HEK293T (cell line): ENCODE measurements around the gene HSP90AB1.

Source experiments
- ELF4 ChIP-seq: fragments of 450-650 bp; IDR thresholded peaks from 2 replicates; pipeline ENCODE4 v1.6.1; 2017; ENCODE audit warnings: antibody characterized with exemption
- FOXA1 ChIP-seq: fragments of 450-650 bp; IDR thresholded peaks from 2 replicates; pipeline ENCODE4 v1.6.1; 2016; ENCODE audit warnings: mild to moderate bottlenecking
- HDGF ChIP-seq: fragments of 450-650 bp; IDR thresholded peaks from 2 replicates; pipeline ENCODE4 v1.6.1; 2017; ENCODE audit warnings: antibody characterized with exemption, borderline replicate concordance
- SP1 ChIP-seq: fragments of 450-650 bp; IDR thresholded peaks from 2 replicates; pipeline ENCODE4 v1.6.1; 2017

DNA sequence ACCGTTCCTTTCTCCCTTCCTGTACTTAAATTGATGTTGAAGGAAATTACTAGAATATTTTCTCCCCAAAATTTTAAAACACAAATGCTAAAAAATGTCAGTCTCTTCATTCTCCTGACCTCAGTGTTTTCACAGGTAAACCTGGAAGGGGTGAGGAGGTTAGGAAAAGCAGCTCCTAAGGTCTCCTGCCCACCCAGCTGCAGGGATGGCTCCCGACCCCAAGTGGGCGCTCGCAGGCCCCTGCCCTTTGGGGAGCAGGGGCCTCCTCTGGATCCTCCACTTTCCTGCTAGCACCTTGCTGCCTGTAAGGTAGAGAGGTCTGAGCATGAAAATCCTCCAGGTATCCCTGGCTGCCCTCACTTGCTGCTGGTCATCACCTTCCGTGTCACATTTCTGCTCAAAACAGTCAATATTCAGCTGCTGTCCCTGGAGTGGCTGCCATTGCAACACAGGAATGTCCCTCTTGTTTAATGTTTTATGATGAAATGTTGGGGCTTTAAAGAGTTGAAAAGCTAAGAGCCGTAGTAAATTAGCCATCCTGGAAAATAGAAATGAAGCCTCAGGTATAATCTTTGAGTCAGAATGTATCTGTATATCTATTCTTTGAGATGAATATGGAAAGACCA, 10.9 kb upstream of the HSP90AB1 start:
- TF ChIP-seq ELF4: no peak
- TF ChIP-seq FOXA1: no peak
- no peak for TF ChIP-seq HDGF
- TF ChIP-seq SP1: no peak
